Tibial nerve (tissue), 4 donors: ENCODE results near the gene EMX1. TPM values are rescaled to one million over a fixed set of nuclear protein-coding genes. Genes with fewer than 3 reads are reported as not detected.

Source experiments
- DNase-seq, 2 donors: peaks; one replicate each; pipeline ENCODE4 v3.0.0-alpha.2; 2019; ENCODE audit warnings: low spot score in 2 of 2
- H3K27ac ChIP-seq, 4 donors: fragments of 200-600 bp; sonication (generic) in 3 of 4; one replicate each; pipeline ENCODE4 v1.5.1; 2017 to 2019; ENCODE audit warnings: mild to moderate bottlenecking in 1 of 4
- H3K27me3 ChIP-seq, 2 donors: fragments of 200-600 bp; sonication (generic) in 1 of 2; one replicate each; pipeline versions ENCODE4 v1.5.1 to v1.6.0; 2017 to 2019
- H3K36me3 ChIP-seq, 3 donors: fragments of 200-600 bp; sonication (generic); one replicate each; pipeline ENCODE4 v1.5.1; 2018 to 2019
- H3K4me1 ChIP-seq, 4 donors: fragments of 200-600 bp; sonication (generic) in 3 of 4; one replicate each; pipeline ENCODE4 v1.5.1; 2017 to 2019
- H3K4me3 ChIP-seq, 4 donors: fragments of 200-600 bp; sonication (generic) in 3 of 4; one replicate each; pipeline ENCODE4 v1.5.1; 2017 to 2019; ENCODE audit warnings: mild to moderate bottlenecking in 1 of 4, moderate library complexity in 1 of 4
- H3K9me3 ChIP-seq, 4 donors: fragments of 200-600 bp; sonication (generic) in 3 of 4; one replicate each; pipeline ENCODE4 v1.5.1; 2017 to 2019
- CTCF ChIP-seq, 5 experiments: fragments of 200-600 bp in 3 of 5; fragments of 450-650 bp in 2 of 5; sonication (generic) in 3 of 5; IDR thresholded peaks; one replicate each; pipeline ENCODE4 v1.5.1; 2016 to 2019; ENCODE audit warnings: antibody characterized with exemption in 5 of 5, mild to moderate bottlenecking in 3 of 5, moderate library complexity in 2 of 5
- EP300 ChIP-seq, 2 donors: sonication (generic); formaldehyde crosslinking; IDR thresholded peaks; one replicate each; pipeline ENCODE4 v1.6.1; 2017; ENCODE audit warnings: antibody characterized with exemption in 2 of 2, mild to moderate bottlenecking in 1 of 2
- POLR2A ChIP-seq, 2 donors: fragments of 450-650 bp; IDR thresholded peaks; one replicate each; pipeline ENCODE4 v1.6.1; 2017; ENCODE audit warnings: antibody characterized with exemption in 2 of 2, mild to moderate bottlenecking in 2 of 2, moderate library complexity in 2 of 2
- WGBS, 2 donors: methylation state at CpG; one replicate each; pipeline ENCODE4 v1.1.5; 2018; 5-methylcytosine and 5-hydroxymethylcytosine counted together
- total RNA-seq, 4 donors: library from RNA; depleted of rRNA; stranded (reverse); fragments of >200 nt; gene quantifications; one replicate each; pipeline ENCODE4 v1.1.0, GENCODE V29; 2016

The EMX1 gene
- total RNA-seq, 4 donors from 2014 or later = not detected

DNA sequence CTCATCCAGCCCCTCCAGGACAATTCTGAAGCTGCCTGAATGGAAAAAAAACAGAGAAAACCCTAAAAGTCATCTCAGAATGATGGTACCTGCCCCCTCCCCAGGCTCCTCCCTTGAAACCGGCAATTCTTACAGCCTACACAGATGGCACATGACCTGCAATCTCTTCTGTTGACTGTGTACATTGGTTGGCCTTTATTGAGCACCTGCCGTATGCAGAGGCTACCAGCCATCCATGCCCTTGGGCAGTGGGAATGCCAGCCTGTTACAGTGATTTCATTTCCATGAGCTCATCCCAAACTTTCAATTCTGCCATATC, 57.1 kb downstream of the EMX1 start:
- Histone ChIP-seq H3K9me3 (no peaks in the 10 kb centered on the region), H3K4me3 (no peak overlapping the region), H3K4me1 (no peaks in the 10 kb centered on the region), H3K36me3 (peaks cover 0 to 24% (median 0%) of the 10 kb centered on the region in 3 donors), H3K27me3 (no peaks in the 10 kb centered on the region), H3K27ac (no peak overlapping the region)
- DNase-seq = no peak
- 68 to 79% methylated on average over 2 of the region's 2 CpGs for WGBS, 2 donors
- no peak for TF ChIP-seq EP300 (IDR thresholded peaks at IDR 0.05)
- TF ChIP-seq POLR2A (IDR thresholded peaks at IDR 0.05) = no peak
- TF ChIP-seq CTCF (IDR thresholded peaks at IDR 0.05) = no peak

DNA sequence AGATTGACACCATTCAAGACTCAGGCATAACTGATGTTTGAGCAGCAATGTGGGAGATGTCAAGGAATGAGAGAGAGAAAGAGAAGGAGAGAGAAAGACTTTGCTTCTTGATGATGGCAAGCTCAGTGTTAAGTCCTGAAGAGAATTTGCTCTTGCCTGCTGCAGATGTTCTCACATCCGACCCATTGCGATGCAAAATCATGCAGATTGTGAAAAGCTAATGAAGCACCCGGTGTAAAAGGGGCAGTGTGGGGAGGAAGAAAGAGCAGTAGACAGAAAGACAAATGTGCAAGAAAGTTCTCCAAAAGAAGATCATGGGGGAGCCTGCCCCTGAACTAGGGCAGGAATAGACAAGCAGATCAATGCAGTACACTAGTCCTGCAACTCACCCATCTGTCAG, 57.7 kb downstream of the EMX1 start:
- H3K36me3 ChIP-seq = peaks cover 0 to 20% (median 0%) of the 10 kb centered on the region in 3 donors
- H3K4me3 ChIP-seq = no peak overlapping the region
- no peak for DNase-seq
- TF ChIP-seq EP300 (IDR thresholded peaks at IDR 0.05) (no peak), CTCF (IDR thresholded peaks at IDR 0.05) (no peak), POLR2A (IDR thresholded peaks at IDR 0.05) (no peak)
- H3K4me1 ChIP-seq = no peaks in the 10 kb centered on the region
- H3K27me3 ChIP-seq = no peaks in the 10 kb centered on the region
- H3K27ac ChIP-seq = no peak overlapping the region
- no peaks in the 10 kb centered on the region for H3K9me3 ChIP-seq
- WGBS, 2 donors = 54 to 63% methylated on average over 3 of the region's 3 CpGs

DNA sequence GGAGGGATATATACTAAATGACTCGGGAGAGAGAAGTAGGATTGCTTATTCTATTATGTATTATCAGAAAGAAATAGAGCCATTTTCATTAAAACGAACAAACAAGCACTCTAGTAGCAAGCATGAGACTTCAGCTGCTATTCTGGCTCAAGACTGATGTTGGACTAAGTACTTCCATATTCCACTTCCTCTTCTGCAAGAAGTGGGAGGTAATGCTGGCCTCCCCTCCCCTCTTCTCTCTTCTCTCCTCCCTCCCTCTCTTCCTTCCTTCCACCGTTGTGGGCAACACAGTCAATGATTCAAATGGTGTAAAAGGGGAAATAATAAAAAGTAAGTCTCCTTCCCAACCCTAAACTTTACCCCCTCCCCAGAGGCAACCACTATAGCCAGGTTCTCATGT, 62.6 kb downstream of the EMX1 start:
- Histone ChIP-seq H3K9me3 (no peaks in the 10 kb centered on the region), H3K27me3 (no peaks in the 10 kb centered on the region), H3K4me1 (no peaks in the 10 kb centered on the region), H3K27ac (no peak overlapping the region), H3K4me3 (no peak overlapping the region), H3K36me3 (peaks cover 0 to 26% (median 0%) of the 10 kb centered on the region in 3 donors)
- 54% methylated on average over 3 of the region's 3 CpGs for WGBS, 2 donors
- TF ChIP-seq EP300 (IDR thresholded peaks at IDR 0.05) = peak in 1 of 2 donors; percentile 52
- no peak for TF ChIP-seq POLR2A (IDR thresholded peaks at IDR 0.05)
- no peak for DNase-seq

DNA sequence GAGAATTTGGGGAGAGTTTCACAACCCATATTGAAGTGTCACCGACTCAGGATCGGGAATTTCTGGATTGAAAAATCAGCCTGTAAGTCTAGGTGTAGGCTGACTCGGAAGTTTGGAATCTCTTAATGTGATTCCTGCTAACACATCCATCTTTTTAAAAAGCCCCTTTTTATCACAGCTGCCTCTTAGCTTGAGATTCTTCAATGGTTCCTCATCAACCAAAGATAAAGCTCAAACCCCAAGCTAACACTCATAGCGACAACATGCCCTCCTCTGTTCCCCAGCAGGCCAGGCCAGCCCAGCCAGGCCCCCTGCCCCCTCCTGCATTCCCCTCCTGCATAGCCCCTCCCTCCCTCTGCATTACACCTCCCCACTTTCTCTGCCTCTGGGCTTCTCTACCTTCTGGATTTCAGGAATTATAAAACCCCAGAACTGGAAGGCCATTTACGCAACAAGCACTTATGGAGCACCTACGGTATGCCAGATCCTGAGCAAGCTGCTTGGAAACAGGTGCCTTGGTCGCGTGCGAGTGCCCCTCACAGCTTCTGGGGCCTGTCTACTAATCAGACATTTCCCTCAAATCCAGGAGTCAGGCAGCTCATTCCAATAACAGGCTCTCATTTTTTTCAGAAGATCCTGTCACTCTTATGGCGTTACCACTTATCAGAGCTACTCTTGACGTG, 63.4 kb downstream of the EMX1 start:
- no peaks in the 10 kb centered on the region for H3K9me3 ChIP-seq
- TF ChIP-seq POLR2A (IDR thresholded peaks at IDR 0.05) (no peak), CTCF (IDR thresholded peaks at IDR 0.05) (no peak), EP300 (IDR thresholded peaks at IDR 0.05) (no peak)
- H3K36me3 ChIP-seq = peaks cover 0 to 34% (median 0%) of the 10 kb centered on the region in 3 donors
- WGBS, 2 donors = 91% methylated on average over 11 of the region's 11 CpGs
- no peaks in the 10 kb centered on the region for H3K27me3 ChIP-seq
- no peaks in the 10 kb centered on the region for H3K4me1 ChIP-seq
- DNase-seq = no peak
- no peak overlapping the region for H3K27ac ChIP-seq
- H3K4me3 ChIP-seq = no peak overlapping the region

GRCh38 chr2:72981536-72981935, 64.2 kb downstream of the EMX1 start:
- Histone ChIP-seq H3K9me3 (no peaks in the 10 kb centered on the region), H3K4me1 (no peaks in the 10 kb centered on the region), H3K27ac (no peak overlapping the region), H3K36me3 (peaks cover 0 to 43% (median 0%) of the 10 kb centered on the region in 3 donors), H3K27me3 (no peaks in the 10 kb centered on the region), H3K4me3 (no peak overlapping the region)
- DNase-seq = no peak
- TF ChIP-seq EP300 (IDR thresholded peaks at IDR 0.05) = no peak
- no peak for TF ChIP-seq CTCF (IDR thresholded peaks at IDR 0.05)
- TF ChIP-seq POLR2A (IDR thresholded peaks at IDR 0.05) = no peak
- WGBS, 2 donors = 88 to 89% methylated on average over 5 of the region's 5 CpGs
